ENCODE results near the gene EIF6.

- no peak for TF ChIP-seq POLR2A (IDR thresholded peaks at IDR 0.05)
- no peak for TF ChIP-seq CTCF (IDR thresholded peaks at IDR 0.05)
Measured at GRCh38 chr20:35279533-35280174, 4.9 kb downstream of the EIF6 start.

Measured in esophagus squamous epithelium (tissue), 4 donors.